Stimulated activated CD8-positive, alpha-beta memory T cell treated with anti-CD3 and anti-CD28 coated beads, Interleukin-4, amount 100 ng/mL, for 4 hours (primary cell): Measurements from ENCODE around the gene SNRK.

Experiments
- DNase-seq, 2 donors: peaks; one replicate each; pipeline ENCODE4 v3.0.0-alpha.2; 2020; ENCODE audit warnings: low read depth in 2 of 2, low spot score in 1 of 2

The SNRK gene

GRCh38 chr3:43307649-43308048 is 21.3 kb downstream of the SNRK start:
- no peak for DNase-seq

DNA sequence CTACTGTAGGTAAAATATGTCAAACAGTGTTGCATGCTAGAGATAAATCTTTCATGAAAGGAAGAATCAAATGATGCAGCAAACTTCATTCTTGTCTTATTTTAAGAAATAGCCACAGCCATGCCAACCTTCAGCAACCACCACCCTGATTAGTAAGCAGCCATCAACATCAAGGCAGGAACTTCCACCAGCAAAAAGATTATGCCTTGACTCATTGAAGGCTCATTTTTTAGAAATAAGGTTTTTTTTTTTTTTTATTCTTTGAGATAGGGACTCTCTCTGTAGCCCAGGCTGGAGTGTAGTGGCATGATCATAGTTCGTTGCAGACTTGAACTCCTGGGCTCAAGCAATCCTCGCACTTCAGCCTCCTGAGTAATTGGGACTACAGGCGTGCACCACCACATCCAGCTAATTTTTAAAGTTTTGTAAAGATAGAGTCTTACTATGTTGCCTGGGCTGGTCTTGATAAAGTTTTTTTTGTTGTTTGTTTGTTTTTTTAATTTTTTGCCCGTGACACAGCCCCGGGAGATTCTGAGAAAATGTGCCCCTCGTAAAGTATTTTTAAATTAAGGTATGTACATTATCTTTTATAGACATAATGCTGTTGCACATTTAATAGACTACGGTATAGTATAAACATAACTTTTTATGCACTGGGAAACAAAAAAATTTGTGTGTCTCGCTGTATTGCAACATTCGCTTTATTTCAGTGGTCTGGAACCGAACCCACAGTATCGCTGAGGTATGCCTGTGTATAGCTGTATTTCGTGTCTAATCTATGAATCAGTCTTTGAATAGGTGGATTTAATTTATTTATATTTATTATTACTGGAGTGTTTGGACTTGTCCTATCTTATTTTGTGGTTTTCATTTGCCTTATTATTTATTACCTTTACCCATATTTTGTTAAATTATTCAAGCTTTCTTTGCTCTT is 23.3 kb downstream of the SNRK start:
- DNase-seq: no peak

DNA sequence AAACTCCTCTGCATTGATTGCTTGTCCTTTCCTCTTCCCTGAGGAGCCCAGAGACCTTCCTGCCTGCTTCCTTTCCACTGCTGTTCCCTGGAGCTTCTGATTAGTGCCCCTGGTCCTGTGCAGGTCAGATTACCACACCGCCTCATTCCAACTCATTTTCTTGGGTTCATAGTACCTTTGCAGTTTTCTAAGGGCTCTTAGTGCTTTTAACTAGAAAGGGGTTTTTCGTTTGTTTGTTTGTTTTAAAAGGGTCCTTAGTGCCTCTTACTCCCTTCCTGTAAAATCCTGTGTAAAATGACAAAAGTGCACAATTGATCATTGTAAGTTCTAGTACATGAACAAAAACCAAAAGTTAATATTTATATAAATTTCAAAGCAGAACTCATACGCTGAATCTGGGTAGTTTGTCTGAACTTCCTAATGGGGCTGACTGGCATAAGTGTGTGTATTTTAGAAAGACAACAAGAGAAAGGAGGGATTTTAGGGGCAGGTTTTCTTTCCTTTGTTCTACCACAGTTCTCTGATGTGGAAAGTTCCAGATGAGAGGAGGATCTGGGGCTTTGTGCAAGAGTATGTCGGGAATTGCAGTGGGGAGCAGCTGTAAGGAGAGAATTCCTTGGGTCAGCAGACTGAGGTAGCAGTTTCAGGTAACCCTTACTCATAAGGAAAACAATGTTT is 30.6 kb downstream of the SNRK start:
- no peak for DNase-seq

DNA sequence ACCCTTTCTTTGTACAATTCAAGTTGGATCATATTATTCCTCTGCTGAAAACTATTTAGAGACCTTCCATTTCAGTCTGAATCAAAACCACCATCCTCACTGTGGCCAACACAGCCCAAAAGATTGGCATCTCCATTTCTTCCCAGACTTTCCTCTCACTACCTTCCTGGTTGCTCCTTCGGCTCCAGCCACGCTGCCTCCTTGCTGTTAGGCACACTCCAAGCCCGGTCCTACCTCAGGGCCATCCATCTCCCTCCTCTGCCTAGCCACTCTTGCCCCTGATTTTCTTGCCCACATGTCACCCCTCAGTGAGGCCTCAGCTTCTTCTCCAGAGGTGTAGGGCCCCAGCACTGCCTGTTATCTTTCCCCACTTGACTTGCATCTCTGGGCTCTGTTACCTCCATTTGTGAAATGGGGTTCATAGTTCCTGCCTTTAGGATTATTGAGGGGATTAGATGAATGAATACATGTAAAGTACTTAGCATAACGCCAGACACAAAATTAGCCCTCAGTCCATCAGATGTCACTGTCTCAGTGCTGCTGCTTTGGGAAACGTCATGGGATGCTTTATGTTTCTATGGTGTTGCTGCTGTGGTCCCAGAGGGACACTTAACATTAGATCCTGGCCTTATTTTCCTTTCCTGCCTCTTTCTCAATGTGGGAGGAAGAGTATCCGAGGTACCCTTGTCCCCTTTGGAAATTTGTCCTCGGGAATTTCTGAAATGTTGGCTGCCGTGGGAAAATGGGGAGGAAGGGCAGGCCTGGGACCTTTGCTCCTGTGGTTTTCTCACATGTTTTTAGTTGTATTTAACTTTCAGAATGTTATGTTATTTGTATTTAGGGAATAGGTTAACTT is 31.3 kb downstream of the SNRK start:
- DNase-seq: no peak

- no peak for DNase-seq
These were observed 33.0 kb downstream of the SNRK start for GRCh38 chr3:43319376-43319775.

DNA sequence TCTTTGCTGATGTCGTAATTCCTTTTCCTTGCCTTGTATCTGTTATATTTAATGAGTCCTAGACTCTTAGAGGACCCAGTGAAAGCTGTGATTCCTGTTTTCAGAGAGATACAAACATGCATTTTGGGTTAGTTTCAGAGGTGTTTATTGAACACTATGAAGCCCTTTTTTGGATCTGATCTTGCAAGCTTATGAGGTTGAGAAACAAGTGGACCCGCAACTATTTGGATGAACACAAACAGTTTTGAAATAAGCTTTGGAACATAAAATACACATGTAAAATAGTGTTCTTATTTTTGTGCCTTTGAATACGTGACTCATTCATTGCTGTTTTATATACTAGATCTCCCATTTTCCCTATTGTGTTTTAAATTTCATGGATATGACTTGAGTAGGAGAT is 33.5 kb downstream of the SNRK start:
- no peak for DNase-seq

DNA sequence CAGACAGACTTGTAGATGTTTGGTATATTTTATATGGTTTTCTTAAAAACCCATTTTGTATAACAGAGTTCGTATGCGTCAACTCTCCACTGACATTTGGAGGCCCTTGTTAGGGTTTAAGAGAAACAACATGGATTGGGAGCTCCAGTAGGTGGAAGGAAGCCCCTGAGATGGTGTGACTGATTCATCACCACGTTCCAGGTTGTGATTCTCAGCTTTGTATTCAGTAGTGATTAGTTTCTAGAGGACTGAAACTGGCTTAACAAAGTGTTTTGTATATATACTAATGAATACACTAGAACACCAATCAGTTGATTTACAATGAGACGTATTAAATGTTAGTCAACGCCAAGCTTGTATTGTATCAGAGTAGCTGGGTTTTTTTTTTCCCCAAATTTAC is 33.9 kb downstream of the SNRK start:
- DNase-seq: no peak

GRCh38 chr3:43323541-43323940 is 37.2 kb downstream of the SNRK start:
- no peak for DNase-seq

DNA sequence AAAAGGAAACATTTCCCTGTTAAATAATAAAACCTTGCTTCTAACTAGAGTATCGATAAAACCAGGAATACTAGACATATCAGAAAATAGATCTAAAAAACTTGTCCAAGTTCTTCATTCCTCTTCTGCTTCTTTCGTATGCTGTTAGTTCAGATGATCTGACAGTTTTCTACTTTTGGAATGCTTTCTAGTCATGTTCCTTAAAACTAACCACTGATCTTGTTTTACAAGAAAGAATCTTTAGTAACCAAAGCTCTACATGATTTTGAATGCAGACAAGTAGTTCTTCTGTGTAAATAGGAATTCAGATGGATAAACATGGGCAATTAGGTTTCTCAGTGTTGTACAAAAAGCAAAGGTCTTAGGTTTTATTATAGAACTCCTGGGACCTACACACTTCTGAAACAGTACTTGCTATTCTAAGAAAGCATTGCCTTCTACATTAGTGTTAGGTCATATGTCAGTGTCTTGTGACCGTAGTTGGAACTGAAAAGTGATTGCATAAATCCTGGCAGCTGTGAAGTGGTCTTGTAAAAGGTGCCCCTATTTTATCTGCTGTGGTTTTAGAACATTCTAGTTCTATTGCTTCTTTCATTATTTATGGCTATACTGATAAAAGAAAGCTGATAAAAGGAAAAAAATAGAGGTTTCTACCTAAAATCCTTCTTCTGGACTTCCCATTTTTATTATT is 40.7 kb downstream of the SNRK start:
- DNase-seq: no peak

- DNase-seq: no peak
These were observed 41.2 kb downstream of the SNRK start for GRCh38 chr3:43327582-43327979.

- no peak for DNase-seq
These were observed 42.3 kb downstream of the SNRK start for GRCh38 chr3:43328653-43329052.

DNA sequence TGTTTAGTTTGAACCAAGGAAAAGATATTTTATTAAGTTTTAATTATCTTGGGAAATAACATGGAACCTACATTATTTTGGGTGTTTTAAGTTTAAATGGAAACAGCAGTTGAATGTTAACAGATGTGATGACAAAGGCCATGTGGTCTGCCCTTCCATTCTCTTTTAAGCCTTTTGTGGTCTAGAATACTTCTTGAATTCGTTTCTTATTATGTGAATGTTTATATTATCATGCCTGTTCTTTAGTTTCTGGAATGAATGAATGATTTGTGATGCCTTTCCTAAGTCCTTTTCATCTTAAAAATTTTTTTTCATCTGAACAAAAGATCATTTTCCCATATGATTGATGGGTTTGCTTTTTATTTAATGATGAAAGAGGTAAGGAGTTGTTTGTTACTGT is 44.6 kb downstream of the SNRK start:
- DNase-seq: no peak

GRCh38 chr3:43331381-43331780 is 45.0 kb downstream of the SNRK start:
- no peak for DNase-seq

GRCh38 chr3:43334976-43335375 is 48.6 kb downstream of the SNRK start:
- no peak for DNase-seq

- no peak for DNase-seq
These were observed 49.5 kb downstream of the SNRK start for GRCh38 chr3:43335799-43336198.

- no peak for DNase-seq
These were observed 52.0 kb downstream of the SNRK start for GRCh38 chr3:43338295-43338694.

DNA sequence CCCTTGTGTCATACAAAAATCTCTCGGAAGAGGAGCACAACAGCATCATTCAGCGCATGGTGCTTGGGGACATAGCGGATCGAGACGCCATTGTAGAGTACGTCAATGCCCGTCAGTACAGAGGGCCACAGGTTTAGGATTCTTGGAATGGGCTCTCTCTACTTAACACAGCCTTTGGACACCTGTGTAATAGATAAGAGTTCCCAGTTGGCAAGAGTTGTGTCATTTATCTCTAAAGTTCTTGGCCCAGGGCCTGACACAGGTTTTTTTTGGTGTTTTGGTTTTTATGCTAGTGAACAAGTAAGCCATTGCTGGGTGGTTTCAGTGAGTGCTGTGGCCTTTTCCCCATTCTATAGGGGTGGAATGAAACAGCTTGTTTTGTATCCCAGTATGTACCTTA is 54.1 kb downstream of the SNRK start:
- DNase-seq: no peak

GRCh38 chr3:43341788-43342187 is 55.4 kb downstream of the SNRK start:
- DNase-seq: no peak

DNA sequence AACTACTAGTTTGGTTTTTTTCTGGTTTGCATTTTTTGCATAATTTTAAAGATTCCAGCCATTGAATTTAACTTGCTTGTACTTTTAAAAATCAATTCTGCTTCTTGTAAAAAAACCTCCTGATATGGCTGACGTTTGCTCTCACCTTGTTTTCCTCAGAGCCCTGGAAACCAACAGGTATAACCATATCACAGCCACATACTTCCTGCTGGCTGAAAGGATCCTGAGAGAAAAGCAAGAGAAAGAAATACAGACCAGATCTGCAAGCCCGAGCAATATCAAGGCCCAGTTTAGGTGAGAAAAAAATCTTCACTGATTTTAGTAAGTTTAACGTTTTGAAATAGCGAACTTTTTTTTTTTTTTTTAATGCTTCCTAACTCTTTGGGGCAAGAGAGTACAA is 56.8 kb downstream of the SNRK start:
- DNase-seq: no peak

GRCh38 chr3:43343815-43344214 is 57.5 kb downstream of the SNRK start:
- DNase-seq: no peak

DNA sequence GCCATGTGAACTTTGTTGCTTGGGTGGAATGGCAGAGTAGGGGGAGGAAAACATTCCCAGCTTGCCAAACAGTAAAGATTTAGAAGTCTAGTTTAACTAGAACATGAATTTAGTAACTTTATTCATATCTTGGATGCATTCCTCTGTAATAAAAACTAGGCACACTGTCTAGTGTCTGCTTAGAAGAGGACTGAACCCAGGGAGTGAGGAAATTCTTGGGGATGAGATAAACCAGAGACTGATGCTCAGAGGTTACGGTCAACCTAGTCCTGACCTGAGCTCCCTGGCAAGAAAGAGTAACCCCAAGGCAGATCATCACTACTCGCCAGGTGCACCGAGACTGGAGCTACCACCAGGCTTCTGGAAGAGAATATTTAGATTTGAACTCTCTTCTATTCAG is 58.2 kb downstream of the SNRK start:
- no peak for DNase-seq
